SU-DHL-6 (cell line): Measurements from ENCODE around the gene KRTAP4-8.

Experiments
- CTCF ChIP-seq: fragments of 200-600 bp; sonication (generic); IDR thresholded peaks from one replicate; pipeline ENCODE4 v1.5.1; 2017; ENCODE audit warnings: antibody characterized with exemption, mild to moderate bottlenecking, low read length, moderate library complexity; ENCODE audit not compliant: insufficient read depth, poor library complexity, severe bottlenecking
- EZH2phosphoT487 ChIP-seq: fragments of 200-600 bp; sonication (generic), shearing (Covaris generic); conservative IDR thresholded peaks from 2 replicates; pipeline ENCODE4 v1.6.1; 2018; ENCODE audit warnings: mild to moderate bottlenecking, antibody characterized with exemption, low read length, moderate library complexity, mixed read lengths

GRCh38 chr17:41127371-41127770, 29.4 kb upstream of the KRTAP4-8 start:
- no peak for TF ChIP-seq CTCF
- TF ChIP-seq EZH2phosphoT487 = no peak
